HepG2 (cell line): ENCODE results near the gene ELANE. TPM values are rescaled to one million over a fixed set of nuclear protein-coding genes. Genes with fewer than 3 reads are reported as not detected.

Experiments used
- ATAC-seq: fragments of 200-7000 bp; cut with Tn5 transposase; 3 replicates; pipeline ENCODE4 v1.9.1; 2020; ENCODE audit warnings: mild to moderate bottlenecking, moderate library complexity
- BruUV-seq: library from RNA; stranded (reverse); fragments of 400-500 nt; replicated peaks from 2 replicates; lab custom pipeline; 2021; lab: Mats Ljungman, UMichigan
- CTCF ChIA-PET: fragments of 300-600 bp; formaldehyde crosslinking; extraction: SDS; loops from one replicate; lab custom pipeline; 2021; ENCODE audit warnings: low total read pairs, inconsistent platforms, low intra/inter-chr PET ratio; lab: Yijun Ruan, JAX
- POLR2A ChIA-PET: fragments of 350-600 bp; sonication (Branson Sonifier 250); formaldehyde crosslinking; loops from one replicate; lab custom pipeline; 2020; ENCODE audit warnings: antibody characterized with exemption, inconsistent platforms; lab: Yijun Ruan, JAX
- DNase-seq: peaks from one replicate; pipeline ENCODE4 v3.0.0-alpha.2; 2015; ENCODE audit warnings: low spot score
- FAIRE-seq: peaks from 3 replicates; lab custom pipeline; 2011; peaks lifted over from hg19 to GRCh38; lab: Jason Lieb, UNC
- H2AFZ ChIP-seq: one replicate; pipeline ENCODE4 v1.6.1; 2011; ENCODE audit warnings: low read length, inconsistent platforms
- H3K27ac ChIP-seq: fragments of 300-600 bp; 3 replicates; pipeline ENCODE4 v1.8.0; 2011; ENCODE audit warnings: mixed run types, mild to moderate bottlenecking, mixed read lengths, low read length, inconsistent platforms; ENCODE audit not compliant: insufficient read depth; ENCODE audit errors: extremely low read length
- H3K27me3 ChIP-seq, 2 experiments: fragments of 200-600 bp in 1 of 2; 2 replicates in 1 of 2; 3 replicates in 1 of 2; pipeline versions ENCODE4 v1.6.0 to v1.8.0; 2011; ENCODE audit warnings: low read length in 2 of 2, mild to moderate bottlenecking in 2 of 2, moderate library complexity in 2 of 2, inconsistent platforms in 1 of 2; ENCODE audit not compliant: insufficient read depth in 2 of 2, control insufficient read depth in 1 of 2
- H3K36me3 ChIP-seq, 2 experiments: fragments of 200-600 bp in 1 of 2; replicated peaks in 1 of 2; 2 replicates in 1 of 2; 3 replicates in 1 of 2; pipeline versions ENCODE4 v1.5.1 to v1.8.0; 2011; ENCODE audit warnings: low read length in 2 of 2, inconsistent platforms in 1 of 2; ENCODE audit not compliant: insufficient read depth in 2 of 2, control insufficient read depth in 1 of 2
- H3K4me1 ChIP-seq: 2 replicates; pipeline ENCODE4 v1.5.1; 2012; ENCODE audit warnings: low read length, inconsistent platforms; ENCODE audit not compliant: insufficient read depth
- H3K4me2 ChIP-seq: 2 replicates; pipeline ENCODE4 v1.6.0; 2011; ENCODE audit warnings: low read depth, low read length, inconsistent platforms
- H3K4me3 ChIP-seq, 3 experiments: fragments of 200-600 bp in 1 of 3; sonication (generic), shearing (Covaris generic) in 1 of 3; replicated peaks in 1 of 3; 2 replicates each; pipeline ENCODE4 v1.5.1; 2011 to 2016; ENCODE audit warnings: low read length in 3 of 3, inconsistent platforms in 2 of 3, low read depth in 2 of 3, mild to moderate bottlenecking in 2 of 3, control low read depth in 1 of 3, mixed read lengths in 1 of 3; ENCODE audit not compliant: insufficient read depth in 1 of 3
- H3K79me2 ChIP-seq: one replicate; pipeline ENCODE4 v1.6.1; 2011; ENCODE audit warnings: low read length, inconsistent platforms; ENCODE audit not compliant: insufficient read depth
- H3K9ac ChIP-seq: 2 replicates; pipeline ENCODE4 v1.6.0; 2011; ENCODE audit warnings: mild to moderate bottlenecking, low read depth, low read length, inconsistent platforms; ENCODE audit not compliant: insufficient read depth
- H3K9me3 ChIP-seq: 2 replicates; pipeline ENCODE4 v1.5.1; 2012; ENCODE audit warnings: mild to moderate bottlenecking, low read length
- H4K20me1 ChIP-seq: 2 replicates; pipeline ENCODE4 v1.6.0; 2011; ENCODE audit warnings: inconsistent platforms, mild to moderate bottlenecking, low read length, moderate library complexity; ENCODE audit not compliant: insufficient read depth
- AGO2 ChIP-seq: fragments of 200-400 bp; formaldehyde crosslinking; optimal IDR thresholded peaks from 2 replicates; pipeline ENCODE3; 2017; ENCODE audit warnings: mild to moderate bottlenecking, low read depth, low read length, moderate library complexity
- POLR2AphosphoS2 ChIP-seq: IDR thresholded peaks from 2 replicates; pipeline ENCODE4 v1.6.1; 2011; ENCODE audit warnings: low read depth, low read length, improper control_type of control experiment
- POLR2AphosphoS5 ChIP-seq: IDR thresholded peaks from 2 replicates; pipeline ENCODE4 v1.6.1; 2012; ENCODE audit warnings: low read depth, low read length
- POLR2G ChIP-seq: fragments of 200-400 bp; formaldehyde crosslinking; IDR thresholded peaks from 2 replicates; pipeline ENCODE4 v1.6.1; 2018; ENCODE audit warnings: mild to moderate bottlenecking, low read depth, low read length, moderate library complexity
- RBFOX2 ChIP-seq: fragments of 200-400 bp; formaldehyde crosslinking; IDR thresholded peaks from 2 replicates; pipeline ENCODE4 v1.6.1; 2017; ENCODE audit warnings: low read depth, mild to moderate bottlenecking, low read length
- ZNF136 ChIP-seq: sonication (generic); formaldehyde crosslinking; IDR thresholded peaks from 2 replicates; pipeline ENCODE4 v1.8.1; 2022; ENCODE audit warnings: low read depth, mild to moderate bottlenecking, moderate library complexity, missing genetic modification reagents
- WGBS: methylation state at CpG from one replicate; pipeline ENCODE4 v1.1.6; 2017; ENCODE audit warnings: low lambda C conversion rate; 5-methylcytosine and 5-hydroxymethylcytosine counted together
- in situ Hi-C: cut with HindIII; loops from 2 replicates; pipeline ENCODE4 v1.10.0; 2017; ENCODE audit warnings: low pct_unique_long_range_greater_than_20kb; ENCODE audit not compliant: extremely low pct_ligation_motif_present
- intact Hi-C: fragments of 100-400 bp; cut with micrococcal nuclease; formaldehyde crosslinking; loops from one replicate; pipeline ENCODE4 v1.10.0; 2022; ENCODE audit not compliant: unreplicated experiment
- polyA plus RNA-seq, 8 experiments: library from polyadenylated mRNA; depleted of rRNA in 3 of 8; stranded (reverse) in 7 of 8; unstranded in 1 of 8; fragments of >200 nt; fragmentation: Illumina TruSeq in 4 of 8; extraction: Trizol in 4 of 8; gene quantifications; 2 replicates each; pipeline versions ENCODE4 v1.2.1 to v1.2.3, GENCODE V29; 2011 to 2016; ENCODE audit warnings: low read depth in 4 of 8, missing spikeins in 1 of 8, mixed read lengths in 1 of 8; ENCODE audit not compliant: insufficient read depth in 1 of 8
- total RNA-seq, 5 experiments: library from RNA; depleted of rRNA; stranded (reverse); fragments of >200 nt; fragmentation: Illumina TruSeq; extraction: Trizol; gene quantifications; 2 replicates each; pipeline ENCODE4 v1.2.3, GENCODE V29; 2016; ENCODE audit warnings: low read depth in 1 of 5
- TF ChIP-seq, protein P1 (sequence below): sonication (generic); formaldehyde crosslinking; IDR thresholded peaks from 2 replicates; pipeline ENCODE4 v1.4.0; 2020; ENCODE audit warnings: missing genetic modification reagents
- TF ChIP-seq, protein P2 (sequence below): sonication (generic); formaldehyde crosslinking; conservative IDR thresholded peaks from 2 replicates; pipeline ENCODE4 v1.5.0; 2020; ENCODE audit warnings: missing genetic modification reagents

Gene ELANE
- total and polyA plus RNA-seq, 2 of the 13 experiments (the other 11 are each of a cell fraction or from before 2014, with no cell fraction given): not detected

DNA sequence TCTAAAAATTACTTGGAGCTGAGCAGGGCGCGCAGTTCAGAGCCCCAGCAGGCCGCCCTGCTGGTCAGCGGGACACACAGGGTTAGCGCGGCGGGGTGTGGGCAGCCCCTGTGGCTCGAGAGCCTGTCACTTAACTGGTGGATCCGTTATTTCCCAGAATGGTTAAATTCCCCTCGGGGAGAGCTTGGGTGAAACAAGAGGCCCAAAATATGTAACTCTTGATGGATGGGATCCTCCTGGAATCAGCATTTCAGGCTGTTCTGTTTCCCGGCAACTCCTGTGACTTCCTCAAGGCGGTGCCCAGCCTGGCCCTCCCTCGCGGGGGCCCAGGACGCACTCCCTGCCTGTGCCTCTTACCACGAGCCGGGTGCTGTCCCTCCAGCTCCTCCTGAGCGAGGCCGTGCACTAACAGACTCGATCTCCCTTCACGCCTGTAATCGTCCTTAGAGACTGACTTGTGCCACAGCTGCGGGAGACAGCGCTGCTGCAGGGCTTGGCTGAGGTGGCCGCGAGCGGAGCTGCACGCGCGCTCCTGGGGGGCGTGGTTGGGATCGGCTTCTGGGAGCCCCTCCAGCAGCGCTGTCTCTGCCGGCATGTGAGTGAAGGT is 45.2 kb upstream of the ELANE start:
- Histone ChIP-seq H4K20me1 (peaks cover 85% of the 10 kb centered on the region), H3K4me3 (no peak overlapping the region), H2AFZ (no peak overlapping the region), H3K36me3 (peaks cover 53 to 96% of the 10 kb centered on the region in 2 experiments; a peak in 4 of 5 replicates), H3K9me3 (no peaks in the 10 kb centered on the region), H3K27ac (no peak overlapping the region), H3K27me3 (no peaks in the 10 kb centered on the region), H3K4me1 (peaks cover 7% of the 10 kb centered on the region), H3K9ac (no peak overlapping the region), H3K4me2 (no peak overlapping the region), H3K79me2 (peaks cover 55% of the 10 kb centered on the region)
- ChIA-PET CTCF (no interaction called here), POLR2A (no interaction called here)
- FAIRE-seq (no peak), ATAC-seq (no peak), DNase-seq (no peak)
- TF ChIP-seq, protein P1, sequence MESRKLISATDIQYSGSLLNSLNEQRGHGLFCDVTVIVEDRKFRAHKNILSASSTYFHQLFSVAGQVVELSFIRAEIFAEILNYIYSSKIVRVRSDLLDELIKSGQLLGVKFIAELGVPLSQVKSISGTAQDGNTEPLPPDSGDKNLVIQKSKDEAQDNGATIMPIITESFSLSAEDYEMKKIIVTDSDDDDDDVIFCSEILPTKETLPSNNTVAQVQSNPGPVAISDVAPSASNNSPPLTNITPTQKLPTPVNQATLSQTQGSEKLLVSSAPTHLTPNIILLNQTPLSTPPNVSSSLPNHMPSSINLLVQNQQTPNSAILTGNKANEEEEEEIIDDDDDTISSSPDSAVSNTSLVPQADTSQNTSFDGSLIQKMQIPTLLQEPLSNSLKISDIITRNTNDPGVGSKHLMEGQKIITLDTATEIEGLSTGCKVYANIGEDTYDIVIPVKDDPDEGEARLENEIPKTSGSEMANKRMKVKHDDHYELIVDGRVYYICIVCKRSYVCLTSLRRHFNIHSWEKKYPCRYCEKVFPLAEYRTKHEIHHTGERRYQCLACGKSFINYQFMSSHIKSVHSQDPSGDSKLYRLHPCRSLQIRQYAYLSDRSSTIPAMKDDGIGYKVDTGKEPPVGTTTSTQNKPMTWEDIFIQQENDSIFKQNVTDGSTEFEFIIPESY (CRISPR knock-in tag): peak; percentile 74; the same call in 1 of the 2 replicates
- TF ChIP-seq ZNF136 (CRISPR knock-in tag): no peak
- TF ChIP-seq POLR2AphosphoS2: peak; percentile 14; the same call in 1 of the 2 replicates
- peak; percentile 10; the same call in 1 of the 2 replicates for TF ChIP-seq POLR2AphosphoS5
- peak; percentile 46; the same call in 1 of the 2 replicates for TF ChIP-seq POLR2G
- TF ChIP-seq AGO2: peak; percentile 90
- TF ChIP-seq, protein P2, sequence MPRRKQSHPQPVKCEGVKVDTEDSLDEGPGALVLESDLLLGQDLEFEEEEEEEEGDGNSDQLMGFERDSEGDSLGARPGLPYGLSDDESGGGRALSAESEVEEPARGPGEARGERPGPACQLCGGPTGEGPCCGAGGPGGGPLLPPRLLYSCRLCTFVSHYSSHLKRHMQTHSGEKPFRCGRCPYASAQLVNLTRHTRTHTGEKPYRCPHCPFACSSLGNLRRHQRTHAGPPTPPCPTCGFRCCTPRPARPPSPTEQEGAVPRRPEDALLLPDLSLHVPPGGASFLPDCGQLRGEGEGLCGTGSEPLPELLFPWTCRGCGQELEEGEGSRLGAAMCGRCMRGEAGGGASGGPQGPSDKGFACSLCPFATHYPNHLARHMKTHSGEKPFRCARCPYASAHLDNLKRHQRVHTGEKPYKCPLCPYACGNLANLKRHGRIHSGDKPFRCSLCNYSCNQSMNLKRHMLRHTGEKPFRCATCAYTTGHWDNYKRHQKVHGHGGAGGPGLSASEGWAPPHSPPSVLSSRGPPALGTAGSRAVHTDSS (CRISPR knock-in tag): no peak
- peak; percentile 70 for TF ChIP-seq RBFOX2
- no TSS peak for BruUV-seq
- WGBS: 98% methylated on average over 25 of the region's 34 CpGs
- in situ Hi-C loops: no loop called here
- intact Hi-C loops: no loop called here
